Adrenal gland (tissue), 5 donors: ENCODE data around the gene PNPLA2.

Experiments
- CTCF ChIP-seq, 6 experiments: fragments of 450-650 bp in 4 of 6; fragments of 200-600 bp in 2 of 6; sonication (generic) in 1 of 6; IDR thresholded peaks; 1 replicate in 5 of 6; 2 replicates in 1 of 6; pipeline versions ENCODE4 v1.5.1 to v1.8.0; 2016 to 2021; ENCODE audit warnings: antibody characterized with exemption in 6 of 6, mild to moderate bottlenecking in 2 of 6, moderate library complexity in 1 of 6
- POLR2A ChIP-seq, 2 donors: fragments of 450-650 bp; IDR thresholded peaks; one replicate each; pipeline ENCODE4 v1.6.1; 2017; ENCODE audit warnings: antibody characterized with exemption in 2 of 2, mild to moderate bottlenecking in 2 of 2, moderate library complexity in 1 of 2
- donor health status: DM: no; HTN: no; CAD: no.

GRCh38 chr11:826227-826621 lies 7.5 kb downstream of the PNPLA2 start:
- TF ChIP-seq POLR2A (IDR thresholded peaks at IDR 0.05) (no peak), CTCF (IDR thresholded peaks at IDR 0.05) (no peak)
